ENCODE measurements around the gene FBXO33.

Gene FBXO33

DNA sequence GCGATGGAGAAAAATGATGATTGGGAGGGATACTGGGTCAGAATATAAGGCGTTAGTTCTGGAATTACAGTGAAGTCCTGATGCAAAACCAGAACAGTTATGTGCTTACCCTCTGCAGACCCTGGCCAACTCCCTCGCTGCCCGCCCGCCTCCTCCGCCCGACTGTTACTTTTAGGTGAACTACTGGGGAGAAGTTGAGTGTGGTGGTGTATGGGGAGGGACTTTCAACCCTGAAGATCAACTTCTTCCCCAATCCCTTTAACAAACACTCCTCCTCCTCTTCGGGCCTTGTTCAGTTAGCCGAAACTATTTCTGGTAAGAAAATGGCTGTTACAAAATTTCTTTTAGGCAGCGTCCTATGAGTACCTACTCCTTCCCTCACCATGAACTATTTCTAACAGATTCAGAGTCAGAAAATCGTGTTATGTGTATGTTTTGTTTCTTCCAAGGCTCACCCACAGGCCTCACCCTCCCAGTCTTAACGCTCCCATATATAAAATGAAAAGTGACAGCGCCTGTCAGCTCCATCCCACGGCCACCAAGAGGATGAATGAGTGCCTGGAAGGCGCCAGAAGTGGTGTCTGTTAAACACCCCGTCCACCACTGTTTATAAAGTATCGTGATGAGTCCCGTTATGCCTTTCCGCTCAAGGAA is 1.3 kb downstream of the FBXO33 start:
- DNase-seq (ENCODE audit: low read depth), result no peak

DNA sequence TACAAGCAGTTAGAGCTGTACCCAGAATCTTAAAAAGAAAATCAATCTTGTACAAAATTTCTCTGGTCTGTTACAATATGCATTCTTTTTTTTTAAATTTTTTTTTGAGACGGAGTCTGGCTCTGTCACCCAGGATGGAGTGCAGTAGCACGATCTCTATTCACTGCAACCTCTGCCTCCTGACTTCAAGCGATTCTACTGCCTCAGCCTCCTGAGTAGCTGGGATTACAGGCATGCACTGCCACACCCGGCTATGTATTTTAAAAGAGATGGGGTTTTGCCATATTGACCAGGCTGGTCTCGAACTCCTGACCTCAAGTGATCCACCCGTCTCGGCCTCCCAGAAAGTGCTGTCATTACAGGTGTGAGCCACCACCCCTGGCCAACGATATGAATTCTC is 4.1 kb downstream of the FBXO33 start:
- no peak for DNase-seq (ENCODE audit: low read depth)

DNA sequence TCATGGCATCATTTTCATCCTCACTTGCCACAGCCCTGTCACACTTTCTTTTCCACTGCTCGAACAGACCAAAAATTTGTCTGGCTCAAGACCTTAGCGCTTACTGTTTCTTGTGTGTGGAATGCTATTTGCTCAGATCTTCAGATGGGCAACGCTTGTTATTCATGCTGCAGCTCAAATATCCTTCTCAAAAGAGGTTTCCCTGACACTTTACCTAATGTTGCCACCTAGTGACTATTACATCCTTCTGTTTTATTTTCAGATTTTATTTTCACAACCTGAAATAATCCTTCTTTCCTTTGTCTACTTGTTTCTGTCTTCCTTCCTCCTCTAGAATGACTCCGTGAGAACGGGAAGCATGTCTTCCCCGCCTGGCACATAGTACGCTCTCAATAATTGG is 5.6 kb downstream of the FBXO33 start:
- DNase-seq (ENCODE audit: low read depth), result no peak

DNA sequence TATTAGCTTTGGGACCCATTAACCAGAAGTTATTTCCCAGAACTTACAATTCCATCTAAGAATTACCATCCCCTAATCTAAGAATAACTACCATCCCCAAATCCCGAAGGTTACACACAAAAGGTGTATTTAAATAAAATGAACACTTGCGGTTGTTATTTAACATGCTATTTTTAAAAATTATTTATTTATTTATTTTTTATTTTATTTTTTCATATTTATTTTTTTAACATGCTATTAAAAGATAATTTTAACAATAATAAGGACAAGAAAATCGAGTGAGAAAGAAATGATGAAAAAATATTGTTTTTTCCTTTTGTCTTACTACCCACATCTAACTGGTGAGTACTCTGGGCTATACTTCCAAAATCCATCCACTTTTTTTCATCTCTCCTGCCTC is 6.3 kb downstream of the FBXO33 start:
- no peak for DNase-seq (ENCODE audit: low read depth)

DNA sequence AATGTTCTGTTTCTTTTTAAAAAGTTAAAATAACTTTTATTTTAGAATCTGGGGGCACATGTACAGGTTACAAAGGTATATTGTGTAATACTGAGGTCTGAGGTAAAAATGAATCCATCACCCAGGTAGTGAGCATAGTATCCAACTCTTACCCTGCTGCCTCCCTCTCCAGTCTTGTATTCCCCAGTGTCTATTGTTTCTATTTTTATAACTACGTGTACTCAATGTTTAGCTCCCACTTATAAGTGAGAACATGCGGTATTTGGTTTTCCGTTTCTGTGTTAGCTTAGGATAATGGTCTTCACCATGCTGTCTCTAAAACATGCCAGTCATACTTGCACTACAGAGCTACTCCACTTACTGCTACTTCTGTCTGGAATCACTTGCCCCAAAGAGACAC is 8.4 kb downstream of the FBXO33 start:
- no peak for DNase-seq (ENCODE audit: low read depth)

DNA sequence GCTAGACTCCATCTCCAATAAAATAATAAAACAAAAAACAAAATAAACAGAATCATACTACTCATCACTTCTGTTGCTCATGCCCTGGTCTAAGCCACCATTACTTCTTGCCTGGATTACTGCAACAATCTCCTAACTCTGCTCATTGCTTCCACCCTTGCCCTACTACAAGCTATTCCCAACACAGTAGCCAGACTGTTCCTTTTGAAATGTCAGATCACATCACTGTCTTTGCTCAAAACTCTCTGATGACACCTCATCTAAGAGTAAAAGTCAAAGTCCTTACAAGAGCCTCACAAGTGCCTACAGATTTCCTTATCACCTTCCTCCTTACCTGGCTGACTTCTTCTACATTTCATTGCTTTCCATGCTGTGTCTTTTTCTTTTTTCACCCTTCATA is 10.0 kb downstream of the FBXO33 start:
- no peak for DNase-seq (ENCODE audit: low read depth)

DNA sequence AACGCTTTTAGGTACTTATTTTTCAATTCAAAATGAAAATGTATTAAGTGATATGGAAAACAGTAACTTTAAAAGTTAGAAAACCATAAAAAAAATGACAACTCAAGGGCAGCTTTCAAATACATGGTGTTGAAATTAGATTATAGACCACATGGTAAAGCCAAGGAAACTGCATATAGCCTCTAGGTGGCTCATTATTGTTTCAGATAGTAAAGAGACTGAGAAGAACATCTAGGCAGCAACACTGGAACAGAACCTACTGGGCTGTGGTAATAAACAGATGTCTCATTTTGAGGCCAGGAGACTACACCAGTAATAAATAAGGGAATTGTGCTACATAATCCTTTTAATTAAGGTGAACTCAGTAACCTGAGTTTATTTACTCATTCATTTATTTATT is 13.0 kb downstream of the FBXO33 start:
- DNase-seq (ENCODE audit: low read depth), result no peak

DNA sequence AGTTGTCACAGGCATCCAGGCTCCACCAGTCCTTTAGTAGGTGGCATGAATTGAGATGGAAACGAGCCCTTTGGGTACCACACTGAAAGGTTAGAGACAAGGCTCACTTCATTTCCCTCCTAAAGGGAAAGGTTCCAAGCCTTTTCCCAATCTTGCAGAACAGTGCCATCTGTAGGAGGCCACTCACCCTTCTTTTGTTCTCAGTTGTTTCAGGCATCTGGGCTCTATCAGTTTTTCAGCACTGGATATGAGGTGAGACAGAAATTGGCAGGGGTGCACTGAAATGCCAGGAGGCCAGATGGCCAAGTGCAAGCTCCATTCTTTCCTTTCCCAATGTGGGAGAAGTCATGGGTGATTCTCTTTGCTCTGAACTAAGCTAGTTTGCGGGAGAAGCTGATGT is 15.2 kb downstream of the FBXO33 start:
- no peak for DNase-seq (ENCODE audit: low read depth)

DNA sequence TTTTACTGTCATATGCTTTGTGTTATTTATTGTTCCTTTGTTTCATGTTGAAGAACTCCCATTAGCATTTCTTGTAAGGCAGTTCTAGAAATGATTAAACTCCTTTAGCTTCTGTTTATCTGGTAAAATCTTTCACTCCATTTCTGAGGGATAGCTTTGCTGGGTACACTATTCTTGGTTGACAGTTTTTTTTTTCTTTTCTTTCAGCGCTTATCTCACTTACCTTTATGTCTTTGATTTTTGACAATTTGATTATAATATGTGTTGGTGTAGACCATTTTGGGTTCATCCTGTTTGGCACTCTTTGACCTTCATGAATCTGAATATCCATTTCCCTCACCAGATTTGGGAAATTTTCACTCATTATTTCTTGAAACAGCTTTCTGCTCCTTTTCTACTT is 16.2 kb downstream of the FBXO33 start:
- no peak for DNase-seq (ENCODE audit: low read depth)

DNA sequence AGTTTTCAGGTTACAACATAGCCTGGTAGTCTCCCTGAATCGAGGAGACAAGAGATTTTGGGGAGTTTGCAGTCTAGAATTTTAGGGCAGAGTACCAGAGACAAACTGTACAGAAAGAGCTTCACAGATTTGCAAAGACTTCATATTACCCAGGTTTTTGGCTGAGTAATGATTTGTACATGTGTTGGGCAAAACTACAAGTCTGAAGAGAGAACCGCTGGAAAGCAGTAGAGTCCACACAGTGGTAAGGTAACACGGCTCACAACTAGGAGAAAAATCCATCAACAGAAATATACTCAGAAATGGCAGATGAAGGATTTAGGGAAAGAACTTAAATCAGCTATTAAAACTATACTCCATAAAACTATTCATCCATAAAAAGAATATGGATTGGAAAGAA is 25.7 kb downstream of the FBXO33 start:
- no peak for DNase-seq (ENCODE audit: low read depth)

DNA sequence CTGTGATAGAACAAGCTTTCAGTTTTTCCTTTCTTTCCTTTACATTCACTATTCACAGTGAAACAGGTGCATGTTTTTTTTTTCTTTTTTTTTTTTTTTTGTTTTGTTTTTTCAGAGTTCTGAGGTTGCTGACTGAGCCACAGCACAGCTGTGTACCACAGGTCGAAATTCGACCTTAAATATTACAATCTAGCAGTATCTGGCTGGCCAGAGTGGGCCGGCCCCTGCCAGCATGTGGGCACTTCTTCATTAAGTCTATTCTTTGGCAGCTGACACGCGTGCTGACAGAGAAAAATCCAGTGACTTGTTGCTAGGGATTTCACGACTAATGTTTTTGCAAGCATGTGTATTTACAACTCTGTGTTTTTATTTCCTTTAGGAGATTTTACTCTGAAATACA is 33.9 kb downstream of the FBXO33 start:
- DNase-seq (ENCODE audit: low read depth), result no peak

DNA sequence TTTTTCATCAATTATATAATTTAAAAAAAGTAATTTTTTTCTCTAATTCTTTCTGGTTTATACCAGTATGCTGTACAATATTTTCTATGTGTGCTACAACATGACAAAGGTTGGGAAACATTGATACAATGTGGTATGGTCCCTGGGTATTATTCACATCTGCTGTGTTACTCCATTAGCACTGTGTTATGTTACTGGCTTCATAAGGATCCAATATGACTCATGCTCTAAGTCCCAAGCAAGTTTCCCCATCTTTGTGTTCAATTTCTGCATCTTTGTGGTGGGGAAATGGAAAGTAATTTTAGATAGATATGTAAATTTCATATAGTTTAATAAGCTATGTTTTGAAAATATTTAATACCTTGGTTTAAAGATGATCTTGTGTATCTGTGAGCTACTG is 35.8 kb downstream of the FBXO33 start:
- no peak for DNase-seq (ENCODE audit: low read depth)

DNA sequence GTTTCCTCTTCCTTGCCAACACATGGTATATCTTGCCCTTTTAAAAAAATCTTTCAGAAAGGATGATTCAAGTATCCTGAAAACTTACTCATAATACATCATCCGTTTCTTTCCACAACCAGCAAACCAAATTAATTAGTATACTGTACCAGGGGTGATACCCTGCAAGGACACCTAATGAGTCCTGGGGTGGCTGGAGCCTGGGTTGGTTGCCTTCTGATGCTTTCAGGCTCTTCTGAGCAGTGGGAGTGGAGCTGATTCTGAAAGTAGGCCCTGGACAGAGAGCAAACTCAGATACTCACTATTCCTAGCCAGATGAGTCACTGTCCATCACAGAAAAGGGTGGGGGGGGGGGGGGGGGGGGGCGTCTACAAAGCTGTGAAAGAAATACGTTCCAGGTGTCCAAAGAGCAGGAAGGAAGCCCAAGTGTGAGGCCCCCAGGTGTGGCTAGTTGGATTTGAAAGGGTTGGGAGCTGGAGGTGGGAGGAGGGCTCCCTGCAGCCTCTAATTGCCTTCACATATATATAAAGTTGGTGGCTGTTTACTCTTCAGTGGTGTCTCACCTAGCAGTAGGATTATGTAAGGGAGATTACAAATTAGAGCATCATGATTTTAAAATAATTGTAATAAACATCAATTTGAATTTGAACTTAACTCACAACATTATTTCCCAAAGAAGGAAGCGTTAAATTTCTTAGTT is 36.5 kb downstream of the FBXO33 start:
- DNase-seq (ENCODE audit: low read depth), result no peak

DNA sequence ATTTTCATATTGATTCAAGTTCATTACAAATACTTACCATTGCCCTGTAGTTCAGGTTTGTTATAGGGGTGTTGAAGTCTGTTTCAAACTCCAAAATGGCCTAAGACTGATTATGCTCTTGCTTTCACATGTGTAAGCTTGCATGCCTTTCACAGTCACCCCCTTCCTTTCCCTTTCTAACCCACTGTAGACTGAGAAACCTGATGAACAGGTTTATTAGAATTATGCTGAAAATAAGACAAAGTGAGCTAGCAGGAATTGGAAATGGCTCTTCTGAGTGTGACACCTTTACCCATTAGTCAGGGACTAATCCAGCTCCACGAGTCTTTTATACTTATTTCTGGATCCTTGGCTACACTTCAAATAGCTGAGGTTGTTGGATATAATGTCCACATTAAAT is 38.9 kb downstream of the FBXO33 start:
- DNase-seq (ENCODE audit: low read depth), result no peak

DNA sequence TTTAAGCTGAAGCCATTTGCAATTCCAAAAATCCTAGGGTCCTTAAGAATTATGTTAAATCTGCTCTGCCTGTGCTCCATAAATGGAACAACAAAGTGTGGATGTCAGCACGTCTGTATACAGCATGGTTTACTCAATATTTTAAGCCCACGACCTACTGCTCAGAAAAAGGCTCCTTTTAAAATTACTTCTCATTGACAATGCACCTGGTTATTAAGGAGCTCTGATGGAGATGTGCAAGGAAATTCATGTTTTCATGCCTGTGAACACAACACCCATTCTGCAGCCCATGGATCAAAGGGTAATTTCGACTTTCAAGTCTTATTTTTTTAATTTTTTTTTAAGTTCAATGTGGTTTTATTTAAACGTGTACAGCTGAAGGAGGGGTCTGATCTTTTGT is 48.1 kb downstream of the FBXO33 start:
- DNase-seq (ENCODE audit: low read depth), result no peak

DNA sequence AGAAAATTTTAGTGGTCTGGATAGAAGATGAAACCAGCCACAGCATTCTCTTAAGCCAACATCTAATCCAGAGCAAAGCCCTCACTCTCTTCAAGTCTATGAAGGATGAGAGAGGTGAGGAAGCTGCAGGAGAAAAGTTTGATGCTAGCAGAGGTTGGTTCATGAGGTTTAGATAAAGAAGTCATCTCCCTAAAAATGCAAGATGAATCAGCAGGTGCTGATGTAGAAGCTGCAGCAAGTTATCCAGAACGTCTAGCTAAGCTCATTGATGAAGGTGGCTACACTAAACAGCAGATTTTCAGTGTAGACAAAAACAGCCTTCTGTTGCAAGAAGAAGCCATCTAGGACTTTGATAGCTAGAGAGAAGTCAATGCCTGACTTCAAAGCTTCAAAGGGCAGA is 48.5 kb downstream of the FBXO33 start:
- no peak for DNase-seq (ENCODE audit: low read depth)

DNA sequence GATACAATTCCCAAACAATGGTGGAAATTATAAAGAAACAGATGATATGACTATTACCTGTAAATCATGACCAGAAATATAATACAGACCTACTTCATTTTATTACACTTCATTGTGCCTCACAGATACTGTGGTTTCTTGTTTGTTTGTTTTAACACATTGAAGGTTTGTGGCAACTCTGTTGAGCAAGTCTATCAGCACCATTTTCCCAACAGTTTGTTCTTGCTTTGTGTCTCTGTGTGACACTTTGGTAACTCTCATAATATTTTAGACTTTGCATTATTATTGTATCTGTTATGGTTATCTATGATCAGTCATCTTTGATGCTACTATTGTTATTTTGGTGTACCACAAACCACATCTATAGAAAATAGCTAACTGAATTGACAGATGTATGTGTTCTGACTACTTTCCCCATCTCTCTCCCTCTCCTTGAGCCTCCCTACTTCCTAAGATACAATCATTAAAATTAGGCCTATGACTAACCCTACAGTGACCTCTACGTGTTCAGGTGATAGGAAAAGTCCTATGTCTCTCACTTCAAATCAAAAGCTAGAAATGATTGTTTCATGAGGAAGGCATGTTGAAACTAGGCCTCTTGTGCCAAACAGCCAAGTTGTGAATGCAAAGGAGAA is 49.1 kb downstream of the FBXO33 start:
- no peak for DNase-seq (ENCODE audit: low read depth)

DNA sequence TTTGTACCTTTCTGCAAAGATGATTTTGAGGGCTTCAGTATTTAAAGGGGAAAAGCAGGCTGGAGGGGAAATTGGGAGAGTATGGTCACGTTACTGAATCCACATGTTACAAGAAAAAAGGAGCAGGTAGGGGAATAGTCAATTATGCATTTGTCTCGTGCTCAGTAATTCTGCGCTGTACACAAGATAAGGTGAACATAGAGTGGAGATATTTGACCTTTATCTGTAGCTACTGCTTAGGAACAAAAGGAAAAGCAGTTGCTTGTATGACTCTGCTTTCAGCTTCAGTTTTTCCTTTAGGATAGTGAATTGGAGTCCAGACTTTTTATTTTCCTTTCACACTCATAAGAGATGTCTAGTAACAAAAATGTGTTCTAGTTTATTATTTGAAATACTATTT is 49.8 kb downstream of the FBXO33 start:
- no peak for DNase-seq (ENCODE audit: low read depth)

DNA sequence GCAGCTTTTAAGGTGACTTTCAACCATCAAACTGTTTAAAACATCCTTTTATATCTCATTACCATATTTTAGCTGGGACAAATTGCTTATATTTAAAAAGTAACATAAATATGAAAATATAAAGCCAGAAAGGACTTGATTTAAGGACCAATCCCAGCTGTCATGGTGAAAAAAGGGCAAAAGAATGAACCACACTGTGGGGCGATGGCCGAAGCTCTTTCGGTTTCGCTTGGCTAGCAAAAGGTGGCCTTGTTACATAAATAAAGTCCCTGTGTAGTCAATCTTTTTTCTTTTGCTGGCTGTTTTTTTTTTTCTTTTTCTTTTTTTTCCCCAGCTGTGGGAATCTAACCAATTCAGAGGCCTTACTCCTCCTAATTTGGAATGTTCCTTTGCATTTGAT is 50.9 kb downstream of the FBXO33 start:
- DNase-seq (ENCODE audit: low read depth), result no peak

DNA sequence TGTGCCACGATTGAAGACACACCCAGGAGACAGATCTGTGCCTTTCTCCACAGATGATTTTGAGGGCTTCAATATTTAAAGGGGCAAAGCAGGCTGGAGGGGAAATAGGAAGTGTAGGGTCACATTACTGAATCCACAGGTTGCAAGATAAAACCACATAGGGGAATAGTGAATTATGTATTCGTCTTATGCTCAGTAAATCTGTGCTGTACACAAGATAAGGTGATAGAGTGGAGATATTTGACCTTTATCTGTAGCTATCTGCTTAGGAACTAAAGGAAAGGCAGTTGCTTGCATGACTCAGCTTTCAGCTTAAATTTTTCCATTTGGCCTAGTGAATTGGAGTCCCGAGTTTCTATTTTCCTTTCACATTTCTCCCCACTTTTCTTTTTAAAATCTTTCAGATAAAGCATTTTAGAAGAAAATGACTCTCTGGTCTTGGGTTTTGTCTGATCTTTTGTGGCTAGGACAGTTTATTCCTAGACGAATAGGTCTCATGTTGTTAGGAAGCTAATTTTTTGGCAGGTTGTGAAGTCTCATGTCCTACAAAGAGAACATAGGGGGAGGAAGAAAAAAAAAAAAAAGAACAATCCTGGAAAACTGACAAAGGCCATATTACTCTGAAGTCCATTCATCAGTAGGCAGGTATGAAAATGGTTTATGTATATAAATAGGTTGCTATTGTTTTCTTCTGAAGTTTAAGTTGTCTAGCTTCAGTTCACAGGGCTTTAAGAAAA is 55.4 kb downstream of the FBXO33 start:
- DNase-seq (ENCODE audit: low read depth), result no peak

DNA sequence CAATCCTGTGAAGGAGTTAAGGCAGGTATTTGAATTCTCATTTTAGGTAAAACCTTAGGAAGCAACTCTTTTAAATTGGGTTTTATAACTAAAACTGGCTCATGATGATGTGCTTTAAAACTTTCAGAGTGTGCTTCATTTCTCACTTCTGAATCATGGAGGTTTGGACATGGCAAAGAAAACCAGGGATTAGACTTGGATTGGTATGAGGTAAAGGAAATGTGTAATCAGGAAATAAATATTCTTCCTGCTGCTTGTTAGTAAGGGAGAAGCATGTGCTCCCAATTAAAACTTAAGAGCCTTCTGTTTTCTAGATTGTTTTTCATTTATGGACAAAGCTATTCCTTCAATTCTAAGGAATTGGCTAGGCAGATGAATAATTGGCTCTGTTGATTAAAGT is 57.4 kb downstream of the FBXO33 start:
- no peak for DNase-seq (ENCODE audit: low read depth)

DNA sequence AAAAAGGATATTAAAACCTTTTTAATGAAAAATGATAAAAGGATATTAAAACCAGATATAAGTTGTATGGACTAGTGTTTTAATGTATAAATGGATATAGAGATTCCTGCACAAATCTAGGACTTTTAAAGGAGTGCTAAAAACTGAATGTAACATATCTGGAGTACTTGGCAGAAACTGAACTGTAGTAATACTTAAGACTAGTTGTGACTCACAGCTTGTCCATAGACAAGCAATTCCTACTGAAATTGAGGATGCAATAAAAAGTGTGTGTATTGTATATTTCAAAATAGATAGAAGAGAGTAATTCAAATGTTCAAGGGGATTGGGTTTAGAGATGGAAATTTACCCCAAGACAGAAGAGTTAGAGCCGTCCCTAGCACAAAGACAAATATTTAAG is 59.6 kb downstream of the FBXO33 start:
- DNase-seq (ENCODE audit: low read depth), result no peak

DNA sequence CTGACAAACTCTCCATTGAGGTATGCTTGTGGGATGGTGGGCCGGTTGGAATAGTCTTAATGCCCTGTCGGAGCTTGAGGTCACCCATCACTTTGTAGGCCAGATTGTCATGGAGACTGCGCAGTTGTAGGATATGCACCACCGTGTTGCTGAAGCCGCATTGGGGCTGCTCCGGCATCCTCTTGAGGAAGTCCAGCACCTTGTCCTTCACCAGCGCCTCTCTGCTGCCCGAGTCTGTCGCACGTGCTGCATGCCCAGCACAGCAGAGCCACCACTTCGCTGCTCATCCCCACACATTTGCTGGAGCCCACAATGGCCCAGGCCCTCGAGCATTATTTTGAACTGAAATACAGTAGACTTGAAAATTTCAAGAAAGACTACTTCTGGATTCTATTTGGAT is 61.8 kb downstream of the FBXO33 start:
- no peak for DNase-seq (ENCODE audit: low read depth)

All from activated gamma-delta T cell treated with anti-CD3 and anti-CD28 coated beads, Interleukin-2, amount 50 U/mL, for 16 hours (primary cell).